ENCODE measurements around the gene MLPH.

MLPH gene

DNA sequence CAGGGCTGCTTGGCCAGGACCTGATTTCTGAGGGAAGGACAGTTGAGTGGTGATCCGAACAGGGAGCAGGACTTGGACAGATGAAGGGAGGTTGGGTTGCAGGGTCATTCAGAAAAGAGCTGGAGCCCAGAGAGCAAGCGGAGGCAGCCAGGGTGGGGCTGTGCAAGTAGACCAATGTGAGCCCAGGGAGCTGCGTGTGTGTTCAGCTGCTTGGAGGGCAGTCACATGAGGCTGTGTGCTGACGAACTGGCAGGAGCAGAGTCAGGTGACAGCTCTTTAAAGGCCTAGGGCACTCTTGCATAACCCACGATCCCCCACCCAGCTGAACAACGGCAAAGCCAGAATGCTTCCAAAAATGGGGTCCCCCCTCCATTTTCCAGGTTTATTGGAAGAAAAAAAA is 4.6 kb upstream of the MLPH start:
- DNase-seq (no peak), ATAC-seq (ENCODE audit: insufficient read depth, low read depth) (no peak)
- Histone ChIP-seq H3K4me2 (ENCODE audit: insufficient read depth, low read length) (no peak overlapping the region), H2AFZ (ENCODE audit: low read depth, low read length) (no peak overlapping the region), H3K27ac (ENCODE audit: low read length) (no peak overlapping the region), H3K36me3 (ENCODE audit: insufficient read depth, low read length) (no peaks in the 10 kb centered on the region), H3K9me3 (ENCODE audit: insufficient read depth, low read length, severe bottlenecking) (no peaks in the 10 kb centered on the region), H3K4me3 (ENCODE audit: low read depth in 1 of 2, low read length in 2 of 2) (no peak overlapping the region), H3K79me2 (ENCODE audit: insufficient read depth, low read length) (no peaks in the 10 kb centered on the region), H3K4me1 (ENCODE audit: insufficient read depth, low read length) (no peaks in the 10 kb centered on the region), H3K9ac (ENCODE audit: low read depth, low read length) (no peak overlapping the region), H4K20me1 (ENCODE audit: insufficient read depth, low read length) (no peaks in the 10 kb centered on the region), H3K27me3 (ENCODE audit: insufficient read depth, low read length, poor library complexity) (peaks cover 5% of the 10 kb centered on the region)
- TF ChIP-seq EZH2 (IDR thresholded peaks at IDR 0.05; ENCODE audit: borderline replicate concordance, low read depth, low read length, severe bottlenecking), result no peak
- TF ChIP-seq, protein P1, sequence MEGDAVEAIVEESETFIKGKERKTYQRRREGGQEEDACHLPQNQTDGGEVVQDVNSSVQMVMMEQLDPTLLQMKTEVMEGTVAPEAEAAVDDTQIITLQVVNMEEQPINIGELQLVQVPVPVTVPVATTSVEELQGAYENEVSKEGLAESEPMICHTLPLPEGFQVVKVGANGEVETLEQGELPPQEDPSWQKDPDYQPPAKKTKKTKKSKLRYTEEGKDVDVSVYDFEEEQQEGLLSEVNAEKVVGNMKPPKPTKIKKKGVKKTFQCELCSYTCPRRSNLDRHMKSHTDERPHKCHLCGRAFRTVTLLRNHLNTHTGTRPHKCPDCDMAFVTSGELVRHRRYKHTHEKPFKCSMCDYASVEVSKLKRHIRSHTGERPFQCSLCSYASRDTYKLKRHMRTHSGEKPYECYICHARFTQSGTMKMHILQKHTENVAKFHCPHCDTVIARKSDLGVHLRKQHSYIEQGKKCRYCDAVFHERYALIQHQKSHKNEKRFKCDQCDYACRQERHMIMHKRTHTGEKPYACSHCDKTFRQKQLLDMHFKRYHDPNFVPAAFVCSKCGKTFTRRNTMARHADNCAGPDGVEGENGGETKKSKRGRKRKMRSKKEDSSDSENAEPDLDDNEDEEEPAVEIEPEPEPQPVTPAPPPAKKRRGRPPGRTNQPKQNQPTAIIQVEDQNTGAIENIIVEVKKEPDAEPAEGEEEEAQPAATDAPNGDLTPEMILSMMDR (IDR thresholded peaks at IDR 0.05; ENCODE audit: borderline replicate concordance, extremely low read depth, low read length, poor library complexity, severe bottlenecking), result no peak

DNA sequence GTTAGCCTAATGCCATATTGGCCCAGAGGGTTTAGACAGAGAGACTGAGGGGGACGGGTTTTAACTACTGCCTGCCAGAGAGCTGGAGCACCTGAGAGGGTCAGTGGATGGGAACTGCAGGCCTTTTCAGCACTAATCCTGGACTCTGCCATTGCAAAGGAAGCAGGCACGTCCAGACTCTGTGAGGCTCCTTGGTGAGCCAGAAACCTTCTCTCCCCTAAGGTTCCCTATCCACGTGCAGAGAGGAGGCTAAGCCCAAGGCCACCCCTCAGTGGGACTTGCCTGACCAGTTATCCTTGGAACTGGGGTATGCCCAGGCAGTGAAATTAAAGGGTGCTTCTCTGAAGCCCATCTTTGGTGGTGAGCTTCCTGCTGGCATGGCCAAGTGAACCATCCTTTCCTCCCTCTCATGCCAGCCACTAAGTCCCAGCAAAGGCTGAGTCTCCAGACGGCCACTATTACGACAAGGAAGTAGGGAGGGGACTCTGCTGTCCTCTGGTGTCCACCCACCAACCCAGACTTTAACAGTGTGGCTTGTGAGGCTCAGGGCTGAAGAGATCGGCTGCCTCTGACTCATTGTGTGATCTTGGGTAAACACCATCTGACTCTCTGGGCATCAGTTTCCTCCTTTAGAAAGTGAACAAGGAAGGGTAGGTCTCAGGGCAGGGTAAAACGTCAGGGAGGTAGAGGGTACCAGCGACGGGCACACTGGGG is 3.9 kb upstream of the MLPH start:
- no peaks in the 10 kb centered on the region for H3K36me3 ChIP-seq (ENCODE audit: insufficient read depth, low read length)
- H4K20me1 ChIP-seq (ENCODE audit: insufficient read depth, low read length), result no peaks in the 10 kb centered on the region
- H3K79me2 ChIP-seq (ENCODE audit: insufficient read depth, low read length), result no peaks in the 10 kb centered on the region
- H2AFZ ChIP-seq (ENCODE audit: low read depth, low read length), result no peak overlapping the region
- H3K27ac ChIP-seq (ENCODE audit: low read length), result no peak overlapping the region
- no peak overlapping the region for H3K9ac ChIP-seq (ENCODE audit: low read depth, low read length)
- H3K4me2 ChIP-seq (ENCODE audit: insufficient read depth, low read length), result no peak overlapping the region
- no peak for DNase-seq
- H3K27me3 ChIP-seq (ENCODE audit: insufficient read depth, low read length, poor library complexity), result peaks cover 5% of the 10 kb centered on the region
- no peaks in the 10 kb centered on the region for H3K9me3 ChIP-seq (ENCODE audit: insufficient read depth, low read length, severe bottlenecking)
- no peak for TF ChIP-seq EZH2 (IDR thresholded peaks at IDR 0.05; ENCODE audit: borderline replicate concordance, low read depth, low read length, severe bottlenecking)
- TF ChIP-seq, protein P1 (IDR thresholded peaks at IDR 0.05; ENCODE audit: borderline replicate concordance, extremely low read depth, low read length, poor library complexity, severe bottlenecking), result no peak
- H3K4me1 ChIP-seq (ENCODE audit: insufficient read depth, low read length), result no peaks in the 10 kb centered on the region
- no peak overlapping the region for H3K4me3 ChIP-seq (ENCODE audit: low read depth in 1 of 2, low read length in 2 of 2)
- ATAC-seq (ENCODE audit: insufficient read depth, low read depth), result no peak

DNA sequence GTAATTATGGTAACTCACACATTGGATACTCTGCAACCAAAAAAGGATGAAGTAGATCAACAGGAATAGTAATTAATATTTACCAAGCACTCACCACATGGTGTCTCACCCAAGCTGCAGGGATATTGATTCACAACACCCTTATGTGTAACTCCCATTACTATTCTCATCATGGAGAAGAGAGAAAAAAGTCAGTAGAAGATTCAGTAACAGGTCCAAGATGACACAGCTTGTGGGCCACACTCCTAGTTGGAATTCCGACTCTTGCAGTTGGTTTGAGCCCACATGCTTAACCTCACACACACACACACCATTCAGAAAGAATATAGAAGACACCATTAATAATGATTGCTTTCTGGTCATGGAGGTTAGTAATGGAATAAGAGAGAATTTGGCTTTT is 1.7 kb upstream of the MLPH start:
- H3K4me1 ChIP-seq (ENCODE audit: insufficient read depth, low read length), result no peaks in the 10 kb centered on the region
- no peak overlapping the region for H3K4me2 ChIP-seq (ENCODE audit: insufficient read depth, low read length)
- no peak for ATAC-seq (ENCODE audit: insufficient read depth, low read depth)
- H3K9ac ChIP-seq (ENCODE audit: low read depth, low read length), result no peak overlapping the region
- H3K36me3 ChIP-seq (ENCODE audit: insufficient read depth, low read length), result no peaks in the 10 kb centered on the region
- no peaks in the 10 kb centered on the region for H4K20me1 ChIP-seq (ENCODE audit: insufficient read depth, low read length)
- H3K79me2 ChIP-seq (ENCODE audit: insufficient read depth, low read length), result no peaks in the 10 kb centered on the region
- H3K4me3 ChIP-seq (ENCODE audit: low read depth in 1 of 2, low read length in 2 of 2), result no peak overlapping the region
- TF ChIP-seq, protein P1 (IDR thresholded peaks at IDR 0.05; ENCODE audit: borderline replicate concordance, extremely low read depth, low read length, poor library complexity, severe bottlenecking), result no peak
- no peak for TF ChIP-seq EZH2 (IDR thresholded peaks at IDR 0.05; ENCODE audit: borderline replicate concordance, low read depth, low read length, severe bottlenecking)
- no peak for DNase-seq
- H3K9me3 ChIP-seq (ENCODE audit: insufficient read depth, low read length, severe bottlenecking), result no peaks in the 10 kb centered on the region
- H2AFZ ChIP-seq (ENCODE audit: low read depth, low read length), result no peak overlapping the region
- H3K27ac ChIP-seq (ENCODE audit: low read length), result no peak overlapping the region
- peaks cover 2% of the 10 kb centered on the region for H3K27me3 ChIP-seq (ENCODE audit: insufficient read depth, low read length, poor library complexity)

Data from DND-41 (cell line).